H1 (cell line): ENCODE results near the gene COIL. TPM values are rescaled to one million over a fixed set of nuclear protein-coding genes. Genes with fewer than 3 reads are reported as not detected.

Source experiments
- CTCF ChIA-PET: fragments of 300-600 bp; sonication (Branson Sonifier 250); formaldehyde crosslinking; loops from one replicate; lab custom pipeline; 2021; ENCODE audit not compliant: partially characterized antibody; lab: Charles Lee
- POLR2A ChIA-PET: fragments of 300-600 bp; sonication (Branson Sonifier 250); formaldehyde crosslinking; loops from one replicate; lab custom pipeline; 2021; ENCODE audit warnings: inconsistent platforms; ENCODE audit not compliant: partially characterized antibody; lab: Charles Lee
- DNase-seq, 2 experiments: peaks; one replicate each; pipeline versions ENCODE4 v3.0.0 to v3.0.0-alpha.2; 2010 to 2022; ENCODE audit warnings: low spot score in 2 of 2, low read depth in 1 of 2, mixed read lengths in 1 of 2
- FAIRE-seq: peaks from 2 replicates; lab custom pipeline; 2011; peaks lifted over from hg19 to GRCh38; lab: Jason Lieb, UNC
- H2AFZ ChIP-seq: 2 replicates; pipeline ENCODE4 v1.8.1; 2012; ENCODE audit warnings: low read length, inconsistent platforms
- H2AK5ac ChIP-seq: 2 replicates; pipeline ENCODE4 v1.6.1; 2013; ENCODE audit warnings: low read depth, low read length
- H2BK120ac ChIP-seq: replicated peaks from 2 replicates; pipeline ENCODE3; 2013; ENCODE audit warnings: low read depth, low read length, inconsistent platforms
- H2BK12ac ChIP-seq: 2 replicates; pipeline ENCODE4 v1.6.1; 2013; ENCODE audit warnings: low read depth, low read length
- H2BK15ac ChIP-seq: 2 replicates; pipeline ENCODE4 v1.6.1; 2013; ENCODE audit warnings: low read length
- H2BK20ac ChIP-seq: 2 replicates; pipeline ENCODE4 v1.6.1; 2013; ENCODE audit warnings: low read length
- H2BK5ac ChIP-seq: 2 replicates; pipeline ENCODE4 v1.6.1; 2013; ENCODE audit warnings: low read depth, low read length
- H3K14ac ChIP-seq: 2 replicates; pipeline ENCODE4 v1.6.1; 2013; ENCODE audit warnings: inconsistent platforms; ENCODE audit not compliant: insufficient read length
- H3K18ac ChIP-seq: 2 replicates; pipeline ENCODE4 v1.6.1; 2013; ENCODE audit warnings: low read length; ENCODE audit errors: extremely low read depth
- H3K23ac ChIP-seq: 2 replicates; pipeline ENCODE4 v1.6.1; 2013; ENCODE audit warnings: inconsistent platforms; ENCODE audit not compliant: insufficient read length
- H3K23me2 ChIP-seq: 2 replicates; pipeline ENCODE4 v1.6.1; 2013; ENCODE audit warnings: low read depth, low read length
- H3K27ac ChIP-seq: 2 replicates; pipeline ENCODE4 v1.6.1; 2011; ENCODE audit warnings: low read depth, low read length, inconsistent platforms
- H3K27me3 ChIP-seq, 4 experiments: replicated peaks in 1 of 4; 1 replicate in 1 of 4; 2 replicates in 3 of 4; pipeline versions ENCODE4 v1.6.1 to v1.8.1; 2011 to 2013; ENCODE audit warnings: low read length in 3 of 4, mild to moderate bottlenecking in 3 of 4, inconsistent platforms in 2 of 4, mixed read lengths in 2 of 4, moderate library complexity in 1 of 4; ENCODE audit not compliant: control insufficient read depth in 3 of 4, insufficient read depth in 3 of 4; ENCODE audit errors: extremely low read depth in 1 of 4
- H3K36me3 ChIP-seq, 4 experiments: 2 replicates each; pipeline versions ENCODE4 v1.6.1 to v1.8.1; 2011 to 2013; ENCODE audit warnings: mild to moderate bottlenecking in 4 of 4, low read length in 3 of 4, moderate library complexity in 2 of 4, control low read depth in 1 of 4, inconsistent platforms in 1 of 4; ENCODE audit not compliant: insufficient read depth in 4 of 4, control insufficient read depth in 2 of 4
- H3K4ac ChIP-seq: replicated peaks from 2 replicates; pipeline ENCODE3; 2013; ENCODE audit warnings: low read length, low read depth, mixed read lengths, inconsistent platforms; ENCODE audit not compliant: insufficient read length
- H3K4me1 ChIP-seq, 4 experiments: replicated peaks in 1 of 4; 1 replicate in 1 of 4; 2 replicates in 3 of 4; pipeline versions ENCODE4 v1.6.1 to v1.8.1; 2011 to 2013; ENCODE audit warnings: low read length in 3 of 4, inconsistent platforms in 2 of 4, mixed read lengths in 1 of 4; ENCODE audit not compliant: insufficient read depth in 4 of 4, control insufficient read depth in 3 of 4
- H3K4me2 ChIP-seq, 2 experiments: 2 replicates each; pipeline versions ENCODE4 v1.6.1 to v1.8.1; 2011 to 2013; ENCODE audit warnings: low read depth in 2 of 2, low read length in 2 of 2, control low read depth in 1 of 2, inconsistent platforms in 1 of 2, mild to moderate bottlenecking in 1 of 2; ENCODE audit not compliant: insufficient read depth in 1 of 2
- H3K4me3 ChIP-seq, 4 experiments: fragments of 200-600, 300-600 bp in 1 of 4; sonication (generic), shearing (Covaris generic), sonication (Bioruptor Twin) in 1 of 4; 2 replicates each; pipeline versions ENCODE4 v1.5.1 to v1.8.1; 2011 to 2016; ENCODE audit warnings: low read length in 4 of 4, low read depth in 3 of 4, control low read depth in 2 of 4, inconsistent platforms in 2 of 4, mild to moderate bottlenecking in 2 of 4, mixed read lengths in 1 of 4, moderate library complexity in 1 of 4; ENCODE audit not compliant: insufficient read depth in 2 of 4; ENCODE audit errors: extremely low read depth in 1 of 4
- H3K56ac ChIP-seq: replicated peaks from 2 replicates; pipeline ENCODE3; 2013; ENCODE audit warnings: low read depth, mild to moderate bottlenecking, mixed read lengths, low read length, inconsistent platforms; ENCODE audit not compliant: insufficient read length
- H3K79me1 ChIP-seq: 2 replicates; pipeline ENCODE4 v1.6.1; 2013; ENCODE audit warnings: low read depth, low read length, control low read depth
- H3K79me2 ChIP-seq, 2 experiments: 2 replicates each; pipeline versions ENCODE4 v1.6.1 to v1.8.1; 2012 to 2013; ENCODE audit warnings: low read length in 2 of 2, mild to moderate bottlenecking in 2 of 2, inconsistent platforms in 1 of 2; ENCODE audit not compliant: insufficient read depth in 2 of 2, control insufficient read depth in 1 of 2
- H3K9ac ChIP-seq, 4 experiments: replicated peaks in 1 of 4; 1 replicate in 1 of 4; 2 replicates in 3 of 4; pipeline versions ENCODE4 v1.6.1 to v1.8.1; 2011 to 2013; ENCODE audit warnings: low read depth in 3 of 4, low read length in 3 of 4, control low read depth in 2 of 4, mild to moderate bottlenecking in 2 of 4, moderate library complexity in 2 of 4, inconsistent platforms in 1 of 4; ENCODE audit errors: extremely low read depth in 1 of 4
- H3K9me3 ChIP-seq, 2 experiments: 2 replicates each; pipeline versions ENCODE4 v1.6.1 to v1.8.1; 2012 to 2013; ENCODE audit warnings: mild to moderate bottlenecking in 2 of 2, moderate library complexity in 2 of 2, control low read depth in 1 of 2, inconsistent platforms in 1 of 2, low read depth in 1 of 2, low read length in 1 of 2, mixed read lengths in 1 of 2; ENCODE audit not compliant: insufficient read depth in 2 of 2
- H4K20me1 ChIP-seq, 2 experiments: replicated peaks in 1 of 2; 2 replicates each; pipeline versions ENCODE3 to v1.8.1; 2011 to 2013; ENCODE audit warnings: inconsistent platforms in 2 of 2, low read length in 2 of 2, mild to moderate bottlenecking in 1 of 2; ENCODE audit not compliant: insufficient read depth in 2 of 2, control insufficient read depth in 1 of 2
- H4K5ac ChIP-seq: 2 replicates; pipeline ENCODE4 v1.6.1; 2013; ENCODE audit warnings: low read length, low read depth, mixed read lengths, inconsistent platforms; ENCODE audit not compliant: insufficient read length
- H4K8ac ChIP-seq: 2 replicates; pipeline ENCODE4 v1.8.0; 2013; ENCODE audit warnings: mild to moderate bottlenecking, moderate library complexity, low read length, inconsistent platforms; ENCODE audit not compliant: insufficient read depth; ENCODE audit errors: extremely low read depth
- H4K91ac ChIP-seq: replicated peaks from 2 replicates; pipeline ENCODE3; 2013; ENCODE audit warnings: low read length, mixed read lengths, inconsistent platforms; ENCODE audit not compliant: insufficient read length
- ATF3 ChIP-seq: IDR thresholded peaks from 2 replicates; pipeline ENCODE4 v1.6.1; 2011; ENCODE audit warnings: low read depth, mild to moderate bottlenecking, low read length; ENCODE audit not compliant: insufficient read depth
- GABPA ChIP-seq: IDR thresholded peaks from 2 replicates; pipeline ENCODE4 v1.6.1; 2011; ENCODE audit warnings: mild to moderate bottlenecking, low read length, moderate library complexity, borderline replicate concordance; ENCODE audit not compliant: insufficient read depth
- JUND ChIP-seq: IDR thresholded peaks from 2 replicates; pipeline ENCODE4 v1.6.1; 2011; ENCODE audit warnings: mild to moderate bottlenecking, improper control_type of control experiment, low read length
- KDM1A ChIP-seq: fragments of 200-600, 300-600 bp; sonication (generic); IDR thresholded peaks from 2 replicates; pipeline ENCODE4 v1.7.1; 2016; ENCODE audit warnings: mild to moderate bottlenecking, low read length, borderline replicate concordance
- NANOG ChIP-seq: IDR thresholded peaks from 2 replicates; pipeline ENCODE4 v1.6.1; 2011; ENCODE audit warnings: low read length, low read depth, mild to moderate bottlenecking, inconsistent platforms; ENCODE audit not compliant: insufficient read depth, poor library complexity, severe bottlenecking
- TAF1 ChIP-seq: IDR thresholded peaks from 2 replicates; pipeline ENCODE4 v1.6.1; 2011; ENCODE audit warnings: mild to moderate bottlenecking, low read depth, low read length
- WGBS, 2 experiments: shearing (Covaris generic) in 1 of 2; methylation state at CpG; one replicate each; pipeline versions ENCODE4 v1.1.6 to v1.1.7; 2013 to 2015; ENCODE audit warnings: low lambda C conversion rate in 2 of 2, mixed read lengths in 2 of 2, inconsistent platforms in 1 of 2, low coverage in 1 of 2, missing lambda C conversion rate in 1 of 2; ENCODE audit not compliant: insufficient replicate concordance in 2 of 2, insufficient coverage in 1 of 2, insufficient read length in 1 of 2; ENCODE audit errors: extremely low coverage in 1 of 2, missing lambda C conversion rate in 1 of 2; 5-methylcytosine and 5-hydroxymethylcytosine counted together
- polyA plus RNA-seq, 7 experiments: library from polyadenylated mRNA; depleted of rRNA in 3 of 7; stranded (reverse) in 5 of 7; unstranded in 2 of 7; fragments of >200 nt in 5 of 7; fragments of 200-250 nt in 2 of 7; gene quantifications; 1 replicate in 5 of 7; 2 replicates in 1 of 7; 4 replicates in 1 of 7; pipeline versions ENCODE4 v1.2.1 to v1.2.3, GENCODE V29; 2011 to 2013; ENCODE audit warnings: missing spikeins in 2 of 7, mixed read lengths in 2 of 7
- total RNA-seq: library from RNA; stranded (reverse); fragmentation: NEBNext Ultra II Directional; extraction: Animal tissue kit (Norgen Biotek cat#: 25700); gene quantifications from 2 replicates; pipeline ENCODE4 v1.2.1, GENCODE V29; 2021

COIL gene
- total and polyA plus RNA-seq, 2 of the 8 experiments (the other 6 are each of a cell fraction or from before 2014, with no cell fraction given): 5.2 to 23.6 TPM

GRCh38 chr17:56902348-56902747 is 58.5 kb downstream of the COIL start:
- H4K91ac ChIP-seq: no peak overlapping the region
- H3K4me2 ChIP-seq: no peak overlapping the region
- TF ChIP-seq TAF1 (no peak), ATF3 (no peak), NANOG (no peak), GABPA (no peak), JUND (no peak), KDM1A (no peak)
- DNase-seq (no peak), FAIRE-seq (no peak)
- no peaks in the 10 kb centered on the region for H3K4me1 ChIP-seq
- no peak overlapping the region for H3K56ac ChIP-seq
- no peak overlapping the region for H3K4ac ChIP-seq
- no peak overlapping the region for H2BK20ac ChIP-seq
- H3K23me2 ChIP-seq: no peaks in the 10 kb centered on the region
- ChIA-PET POLR2A (interaction anchor here (1.3 kb wide), 1 partner anchor 13 kb away, joined by 3 read pairs; no protein-coding TSS in a partner anchor), CTCF (interaction anchor here (2.1 kb wide), 1 partner anchor 11 kb away, joined by 11 read pairs; no protein-coding TSS in a partner anchor)
- H4K8ac ChIP-seq: no peak overlapping the region
- no peaks in the 10 kb centered on the region for H3K79me2 ChIP-seq
- H3K79me1 ChIP-seq: no peaks in the 10 kb centered on the region
- no peak overlapping the region for H2AK5ac ChIP-seq
- no peaks in the 10 kb centered on the region for H3K9me3 ChIP-seq
- no peak overlapping the region for H4K5ac ChIP-seq
- no peak overlapping the region for H3K27ac ChIP-seq
- 94% methylated on average over 4 of the region's 4 CpGs; no CpG with 5 or more reads in 1 of the 2 experiments for whole genome bisulfite sequencing, 2 experiments
- no peak overlapping the region for H3K18ac ChIP-seq
- no peak overlapping the region for H2AFZ ChIP-seq
- H2BK120ac ChIP-seq: no peak overlapping the region
- H3K14ac ChIP-seq: no peak overlapping the region
- no peak overlapping the region for H3K9ac ChIP-seq
- H3K36me3 ChIP-seq: peaks cover 6 to 55% (median 23%) of the 10 kb centered on the region in 4 experiments; a peak in 6 of 8 replicates
- peaks cover 0 to 3% of the 10 kb centered on the region in 2 experiments for H4K20me1 ChIP-seq
- H3K4me3 ChIP-seq: no peak overlapping the region
- no peaks in the 10 kb centered on the region for H3K27me3 ChIP-seq
- H3K23ac ChIP-seq: no peak overlapping the region
- H2BK15ac ChIP-seq: no peak overlapping the region
- H2BK12ac ChIP-seq: no peak overlapping the region
- no peak overlapping the region for H2BK5ac ChIP-seq
